Thymus (tissue), 11 donors: Measurements from ENCODE around the gene SIT1. TPM values are rescaled to one million over a fixed set of nuclear protein-coding genes. Genes with fewer than 3 reads are reported as not detected.

Experiments used
- DNase-seq, 9 donors: peaks; one replicate each; pipeline ENCODE4 v3.0.0-alpha.2; 2013; ENCODE audit warnings: low spot score in 9 of 9, low read depth in 6 of 9, missing footprints in 1 of 9
- H3K27ac ChIP-seq, 2 donors: one replicate each; pipeline ENCODE4 v1.5.1; 2013; ENCODE audit warnings: control low read depth in 1 of 2, low read depth in 1 of 2, low read length in 1 of 2, mild to moderate bottlenecking in 1 of 2, moderate library complexity in 1 of 2
- H3K27me3 ChIP-seq, 2 donors: one replicate each; pipeline ENCODE4 v1.5.1; 2013; ENCODE audit warnings: low read length in 1 of 2; ENCODE audit not compliant: control insufficient read depth in 2 of 2, insufficient read depth in 1 of 2
- H3K36me3 ChIP-seq, 2 donors: one replicate each; pipeline ENCODE4 v1.5.1; 2013; ENCODE audit warnings: low read length in 1 of 2, mild to moderate bottlenecking in 1 of 2, moderate library complexity in 1 of 2; ENCODE audit not compliant: control insufficient read depth in 2 of 2, insufficient read depth in 2 of 2
- H3K4me1 ChIP-seq, 2 donors: one replicate each; pipeline ENCODE4 v1.5.1; 2013; ENCODE audit warnings: low read length in 2 of 2; ENCODE audit not compliant: control insufficient read depth in 2 of 2, insufficient read depth in 2 of 2
- H3K4me3 ChIP-seq, 2 donors: one replicate each; pipeline ENCODE4 v1.5.1; 2013; ENCODE audit warnings: low read length in 2 of 2, control low read depth in 1 of 2, mild to moderate bottlenecking in 1 of 2
- H3K9me3 ChIP-seq, 2 donors: one replicate each; pipeline ENCODE4 v1.5.1; 2013; ENCODE audit warnings: low read length in 1 of 2, mild to moderate bottlenecking in 1 of 2; ENCODE audit not compliant: control insufficient read depth in 2 of 2, insufficient read depth in 1 of 2
- WGBS: extraction: QIAGEN DNeasy Blood & Tissue Kit; methylation state at CpG from one replicate; pipeline ENCODE4 v1.1.7; 2013; 5-methylcytosine and 5-hydroxymethylcytosine counted together
- polyA plus RNA-seq: library from polyadenylated mRNA; stranded (reverse); fragments of 200-250 nt; gene quantifications from one replicate; pipeline ENCODE4 v1.2.3, GENCODE V29; 2013
- total RNA-seq: library from RNA; stranded (reverse); fragments of 120-200 nt; gene quantifications from one replicate; pipeline ENCODE4 v1.2.4, GENCODE V29; 2013
- donor health status: healthy.

The SIT1 gene
- total and polyA plus RNA-seq, 2 donors = 42.2 to 174 TPM

DNA sequence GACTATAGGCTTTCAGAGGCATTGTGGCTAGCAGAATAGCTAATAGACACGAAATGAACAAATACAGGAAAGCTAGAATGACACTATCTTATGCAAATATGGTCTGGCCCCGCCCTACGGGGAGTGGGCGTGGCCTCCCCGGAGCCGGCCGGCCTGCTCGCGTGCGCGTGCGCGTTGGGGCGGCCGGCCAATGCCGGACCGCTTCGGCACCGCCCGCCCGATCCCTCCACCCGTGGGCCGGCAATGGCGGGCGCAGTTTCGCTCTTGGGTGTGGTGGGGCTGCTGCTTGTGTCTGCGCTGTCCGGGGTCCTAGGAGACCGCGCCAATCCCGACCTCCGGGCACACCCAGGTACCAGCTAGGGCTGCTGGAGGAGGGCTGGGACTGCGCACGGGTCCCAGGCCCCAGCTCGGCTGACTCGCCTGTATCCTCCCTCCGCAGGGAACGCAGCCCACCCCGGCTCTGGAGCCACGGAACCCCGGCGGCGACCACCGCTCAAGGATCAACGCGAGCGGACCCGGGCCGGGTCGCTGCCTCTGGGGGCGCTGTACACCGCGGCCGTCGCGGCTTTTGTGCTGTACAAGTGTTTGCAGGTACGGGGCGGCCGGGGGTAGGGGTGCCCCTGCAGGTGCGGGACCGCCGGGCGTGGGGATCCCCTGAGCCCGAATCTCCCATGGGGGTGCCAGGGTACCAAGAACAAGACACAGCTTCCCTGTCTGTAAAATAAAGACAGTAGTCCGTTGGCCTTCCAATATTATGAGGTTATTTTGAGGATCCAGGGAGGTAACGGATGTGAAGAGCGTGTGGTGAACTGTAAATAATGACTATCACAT, 7.6 kb upstream of the SIT1 start, which contains the start of gene CCDC107:
Gene CCDC107, plus strand, starts transcription at position 156 of the 831 bp plus-strand sequence. Its CDS starts 88 bp downstream, at position 244.
- WGBS = under 1% methylated on average over 67 of the region's 67 CpGs
- peak in 7 of 9 donors; percentile 67 to 86 (median 74) for DNase-seq
- Histone ChIP-seq H3K4me1 (peaks cover 49 to 73% of the 10 kb centered on the region in 2 donors), H3K36me3 (peaks cover 16 to 25% of the 10 kb centered on the region in 2 donors), H3K4me3 (peak within 1 kb of the TSS; percentile 64 to 88), H3K27ac (peak within 1 kb of the TSS; percentile 93 to 95), H3K27me3 (peaks cover 0 to 2% of the 10 kb centered on the region in 2 donors), H3K9me3 (no peaks in the 10 kb centered on the region)

DNA sequence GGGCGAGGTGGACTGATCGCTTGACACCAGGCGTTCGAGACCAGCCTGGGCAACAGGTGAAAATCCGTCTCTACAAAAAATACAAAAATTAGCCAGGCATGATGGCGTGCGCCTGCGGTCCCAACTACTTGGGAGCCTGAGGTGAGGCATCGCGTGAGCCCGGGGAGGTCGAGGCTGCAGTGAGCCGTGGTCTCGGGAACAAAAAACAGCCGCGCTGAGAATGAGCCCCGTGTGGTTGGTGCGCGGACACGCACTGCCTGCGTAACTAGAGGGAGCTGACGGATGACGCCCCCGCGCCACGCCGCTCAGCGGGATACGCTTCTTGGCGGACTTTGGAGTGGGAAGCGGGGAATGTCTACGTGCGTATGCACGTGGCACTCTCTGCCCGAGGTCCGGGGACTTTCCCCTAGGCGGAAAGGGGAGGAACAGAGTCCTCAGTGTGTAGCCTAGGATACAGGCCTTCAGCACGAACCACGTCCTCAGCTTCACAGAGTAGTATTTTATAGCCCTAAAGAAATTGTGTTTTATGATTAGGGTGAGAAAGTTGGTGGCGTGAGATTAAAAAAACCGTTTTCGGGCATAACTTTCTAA, 6.9 kb upstream of the SIT1 start, which contains the start of gene RMRP:
Gene RMRP, minus strand, starts transcription at position 474 of the 591 bp plus-strand sequence.
- peak; percentile 77 to 95 (median 81) for DNase-seq
- H3K36me3 ChIP-seq = peaks cover 16 to 20% of the 10 kb centered on the region in 2 donors
- peak within 1 kb of the TSS; percentile 64 to 88 for H3K4me3 ChIP-seq
- peaks cover 0 to 2% of the 10 kb centered on the region in 2 donors for H3K27me3 ChIP-seq
- H3K27ac ChIP-seq = peak within 1 kb of the TSS; percentile 93 to 95
- H3K9me3 ChIP-seq = no peaks in the 10 kb centered on the region
- under 1% methylated on average over 42 of the region's 42 CpGs for WGBS
- peaks cover 42 to 65% of the 10 kb centered on the region in 2 donors for H3K4me1 ChIP-seq

DNA sequence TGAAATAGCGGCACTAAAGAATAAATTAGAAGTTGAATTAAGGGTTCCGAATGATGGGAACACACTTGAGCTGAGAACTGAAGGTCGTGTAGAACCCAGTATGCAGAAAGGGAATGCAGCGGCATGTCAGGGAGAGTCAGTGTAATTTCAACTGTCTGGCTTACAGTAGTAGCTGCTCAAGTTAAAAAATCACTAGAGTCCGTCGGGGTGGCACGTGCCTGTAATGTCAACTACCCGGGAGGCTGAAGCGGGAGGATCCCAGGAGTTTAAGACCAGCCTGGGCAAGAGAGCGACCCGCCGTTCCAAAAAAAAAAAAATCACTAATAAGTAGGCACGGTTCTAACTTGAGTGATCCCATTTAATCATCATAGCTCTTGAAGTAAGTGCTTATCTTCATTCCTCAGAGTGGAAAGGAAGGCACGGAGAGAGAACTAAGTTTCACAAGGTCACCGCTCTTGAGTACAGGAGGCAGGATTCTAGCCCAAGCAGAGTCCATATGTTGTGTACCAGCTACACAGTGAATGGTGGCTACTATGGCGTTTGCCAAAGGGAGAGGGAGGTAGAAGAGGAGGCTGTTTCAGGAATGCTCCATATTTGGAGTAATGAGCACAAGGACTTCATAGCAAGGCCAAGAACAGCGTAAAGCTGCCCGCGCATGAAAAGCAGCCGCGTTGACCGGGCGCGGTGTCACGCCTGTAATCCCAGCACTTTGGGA, 6.3 kb upstream of the SIT1 start:
- H3K9me3 ChIP-seq = no peaks in the 10 kb centered on the region
- WGBS = 39% methylated on average over 25 of the region's 25 CpGs
- H3K4me1 ChIP-seq = peaks cover 41 to 64% of the 10 kb centered on the region in 2 donors
- peak overlapping the region in 1 of 2 donors; percentile 88 for H3K4me3 ChIP-seq
- DNase-seq = peak in 1 of 9 donors; percentile 38
- peaks cover 15 to 19% of the 10 kb centered on the region in 2 donors for H3K36me3 ChIP-seq
- peak overlapping the region; percentile 81 to 93 for H3K27ac ChIP-seq
- peaks cover 0 to 2% of the 10 kb centered on the region in 2 donors for H3K27me3 ChIP-seq

DNA sequence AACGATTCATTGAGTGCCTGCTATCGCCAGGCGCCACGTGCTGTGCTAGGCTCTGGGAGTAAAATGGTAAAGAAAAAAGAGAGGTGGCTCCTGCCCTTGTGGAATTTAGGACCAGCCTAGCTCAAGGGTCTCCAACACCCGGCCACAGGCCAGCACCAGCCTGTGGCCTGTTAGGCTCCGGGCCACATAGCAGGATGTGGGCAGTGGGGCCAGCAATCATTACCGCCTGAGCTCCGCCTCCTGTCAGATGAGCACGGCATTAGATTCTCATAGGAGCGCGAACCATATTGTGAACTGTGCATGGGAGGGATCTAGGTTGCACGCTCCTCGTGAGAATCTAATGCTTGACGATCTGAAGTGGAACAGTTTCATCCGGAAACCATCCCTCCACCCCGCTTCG, 5.6 kb upstream of the SIT1 start:
- H3K9me3 ChIP-seq = no peaks in the 10 kb centered on the region
- no peak overlapping the region for H3K27ac ChIP-seq
- H3K4me3 ChIP-seq = no peak overlapping the region
- peaks cover 14% of the 10 kb centered on the region in 2 donors for H3K36me3 ChIP-seq
- H3K4me1 ChIP-seq = peaks cover 40 to 64% of the 10 kb centered on the region in 2 donors
- DNase-seq = no peak
- peaks cover 0 to 2% of the 10 kb centered on the region in 2 donors for H3K27me3 ChIP-seq
- 79% methylated on average over 17 of the region's 17 CpGs for WGBS

DNA sequence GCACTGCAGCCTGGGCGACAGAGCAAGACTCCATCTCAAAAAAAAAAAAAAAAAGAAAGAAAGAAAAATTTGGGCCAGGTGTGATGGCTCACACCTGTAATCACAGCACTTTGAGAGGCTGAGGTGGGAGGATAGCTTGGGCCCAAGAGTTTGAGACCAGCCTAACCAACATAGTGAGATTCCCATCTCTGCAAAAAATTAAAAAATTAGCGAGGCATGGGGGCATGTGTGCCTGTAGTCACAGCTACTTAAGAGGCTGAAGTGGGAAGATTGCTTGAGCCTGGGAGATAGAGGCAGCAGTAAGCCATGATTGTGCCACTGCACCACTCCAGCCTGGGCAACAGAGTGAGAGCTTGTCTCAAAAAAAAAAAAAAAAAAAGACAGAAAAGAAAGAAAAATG, 2.9 kb upstream of the SIT1 start:
- no peak for DNase-seq
- Histone ChIP-seq H3K4me3 (no peak overlapping the region), H3K4me1 (peaks cover 29 to 60% of the 10 kb centered on the region in 2 donors), H3K27me3 (peaks cover 0 to 2% of the 10 kb centered on the region in 2 donors), H3K36me3 (peaks cover 0 to 7% of the 10 kb centered on the region in 2 donors), H3K27ac (no peak overlapping the region), H3K9me3 (no peaks in the 10 kb centered on the region)
- 93% methylated on average over 2 of the region's 2 CpGs for WGBS

DNA sequence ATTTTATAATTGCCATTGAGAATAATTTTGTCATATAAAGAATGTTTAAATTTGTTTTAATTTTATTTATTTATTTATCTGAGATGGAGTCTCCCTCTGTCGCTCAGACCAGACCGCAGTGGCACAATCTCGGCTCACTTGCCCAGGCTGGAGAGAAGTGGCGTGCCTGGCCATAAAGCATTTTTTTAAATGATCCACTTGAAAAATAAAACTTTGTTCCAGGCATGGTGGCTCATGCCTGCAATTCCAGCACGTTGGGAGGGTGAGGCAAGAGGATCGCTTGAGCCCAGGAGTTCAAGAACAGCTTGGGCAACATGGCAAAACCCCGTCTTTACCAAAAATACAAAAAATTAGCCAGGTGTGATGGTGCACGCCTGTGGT, 2.1 kb upstream of the SIT1 start:
- peaks cover 0 to 2% of the 10 kb centered on the region in 2 donors for H3K27me3 ChIP-seq
- WGBS = 97% methylated on average over 8 of the region's 8 CpGs
- no peak overlapping the region for H3K4me3 ChIP-seq
- peaks cover 37 to 66% of the 10 kb centered on the region in 2 donors for H3K4me1 ChIP-seq
- no peak for DNase-seq
- no peaks in the 10 kb centered on the region for H3K9me3 ChIP-seq
- peaks cover 0 to 8% of the 10 kb centered on the region in 2 donors for H3K36me3 ChIP-seq
- H3K27ac ChIP-seq = no peak overlapping the region

DNA sequence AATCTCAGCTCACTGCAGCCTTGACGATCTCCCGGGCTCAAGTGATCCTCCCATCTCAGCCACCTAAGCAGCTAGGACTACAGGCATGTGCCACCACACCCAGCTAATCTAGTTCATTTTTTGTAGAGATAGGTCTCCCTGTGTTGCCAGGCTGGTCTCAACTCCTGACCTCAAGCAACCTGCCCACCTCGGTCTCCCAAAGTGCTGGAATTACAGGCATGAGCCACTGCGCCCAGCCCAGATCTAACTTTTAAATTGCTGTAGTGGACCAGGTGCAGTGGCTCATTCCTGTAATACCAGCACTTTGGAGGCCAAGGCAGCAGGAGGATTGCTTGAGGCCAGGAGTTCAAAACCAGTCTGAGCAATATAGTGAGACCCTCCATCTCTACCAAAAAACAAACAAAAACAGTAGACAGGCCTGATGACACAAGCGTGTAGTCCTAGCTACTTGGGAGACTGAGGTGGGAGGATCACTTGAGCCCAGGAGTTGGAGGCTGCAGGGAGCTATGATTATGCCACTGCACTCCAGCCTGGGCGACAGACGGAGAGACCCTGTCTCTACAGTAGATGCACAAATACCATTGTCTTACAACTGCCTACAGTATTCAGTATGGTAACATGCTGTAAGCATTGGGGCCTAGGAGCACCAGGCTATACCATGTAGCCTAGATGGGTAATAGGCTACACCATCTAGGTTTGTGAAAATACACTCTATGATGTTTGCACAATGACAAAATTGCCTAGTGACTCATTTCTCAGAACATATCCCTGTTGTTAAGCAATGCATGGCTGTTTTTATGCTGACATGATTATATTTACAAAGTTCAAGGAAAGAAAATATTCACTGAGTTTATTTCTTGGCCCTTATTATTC, 1.5 kb upstream of the SIT1 start:
- H3K9me3 ChIP-seq = no peaks in the 10 kb centered on the region
- WGBS = 96% methylated on average over 7 of the region's 7 CpGs
- no peak for DNase-seq
- H3K36me3 ChIP-seq = peaks cover 0 to 8% of the 10 kb centered on the region in 2 donors
- no peaks in the 10 kb centered on the region for H3K27me3 ChIP-seq
- H3K27ac ChIP-seq = peak overlapping the region in 1 of 2 donors; percentile 11
- no peak overlapping the region for H3K4me3 ChIP-seq
- peaks cover 42 to 66% of the 10 kb centered on the region in 2 donors for H3K4me1 ChIP-seq
